GM10248 (cell line): ENCODE measurements around the gene KHK.

Source experiments
- CTCF ChIA-PET: fragments of 300-600 bp; sonication (Branson Sonifier 250); formaldehyde crosslinking; extraction: SDS; loops from one replicate; lab custom pipeline; 2021; ENCODE audit warnings: antibody characterized with exemption; lab: Yijun Ruan, JAX
- POLR2A ChIA-PET: fragments of 350-650 bp; sonication (Branson Sonifier 250); formaldehyde crosslinking; extraction: SDS; loops from one replicate; lab custom pipeline; 2020; ENCODE audit warnings: antibody characterized with exemption; lab: Yijun Ruan, JAX
- DNase-seq: peaks from one replicate; pipeline ENCODE4 v3.0.0; 2012; ENCODE audit errors: extremely low spot score
- CTCF ChIP-seq: IDR thresholded peaks from 2 replicates; pipeline ENCODE4 v1.5.1; 2012; ENCODE audit warnings: mild to moderate bottlenecking, low read depth; ENCODE audit errors: extremely low read depth, missing control alignments, control extremely low read depth

Gene KHK

GRCh38 chr2:27050281-27050995 lies 36.1 kb upstream of the KHK start:
- TF ChIP-seq CTCF: peak; percentile 7
- CTCF ChIA-PET: interaction anchor here (0.9 to 8.7 kb wide), 12 partner anchors 9 to 230 kb away, joined by 3 to 66 read pairs (median 6); partner anchors contain the start of genes OST4 and TMEM214

GRCh38 chr2:27050996-27051901 lies 35.3 kb upstream of the KHK start, which contains the start of gene AGBL5:
AGBL5 (plus strand) TSS chr2:27051668; CDS start chr2:27052959, 1,291 bp downstream.
- CTCF ChIA-PET: interaction anchor here (0.6 to 8.7 kb wide), 14 partner anchors 10 to 231 kb away, joined by 3 to 66 read pairs (median 6); partner anchors contain the start of genes OST4, TMEM214 and TRIM54
- no peak for TF ChIP-seq CTCF
- POLR2A ChIA-PET: interaction anchor here (1.0 to 3.5 kb wide), 14 partner anchors 8 to 1173 kb away, joined by 3 to 30 read pairs (median 4); partner anchors contain the start of genes ASXL2, MPV17, OST4 and PPM1G
- DNase-seq: peak; percentile 100

More at GRCh38 chr2:27050281-27050995, 36.1 kb upstream of the KHK start:
- POLR2A ChIA-PET: interaction anchor here (0.7 to 3.5 kb wide), 14 partner anchors 9 to 1172 kb away, joined by 3 to 30 read pairs (median 4); partner anchors contain the start of genes ASXL2, MPV17 and PPM1G
- DNase-seq: peak; percentile 85

GRCh38 chr2:27051902-27052645 lies 34.5 kb upstream of the KHK start:
- ChIA-PET CTCF (interaction anchor here (0.6 to 8.7 kb wide), 13 partner anchors 10 to 231 kb away, joined by 3 to 66 read pairs (median 7); partner anchors contain the start of genes KHK, OST4, TMEM214 and TRIM54), POLR2A (interaction anchor here (1.0 to 3.5 kb wide), 9 partner anchors 11 to 358 kb away, joined by 3 to 30 read pairs (median 4); partner anchors contain the start of genes MPV17, OST4 and PPM1G)
- no peak for TF ChIP-seq CTCF
- peak; percentile 39 for DNase-seq

GRCh38 chr2:27053321-27053720 lies 33.3 kb upstream of the KHK start:
- CTCF ChIA-PET: interaction anchor here (1.0 to 8.7 kb wide), 9 partner anchors 10 to 207 kb away, joined by 3 to 66 read pairs (median 4); partner anchors contain the start of genes KHK, OST4 and TMEM214

GRCh38 chr2:27053776-27054175 lies 32.8 kb upstream of the KHK start:
- no peak for TF ChIP-seq CTCF
- POLR2A ChIA-PET: no interaction called here
- CTCF ChIA-PET: interaction anchor here (1.0 to 2.0 kb wide), 7 partner anchors 11 to 208 kb away, joined by 3 to 6 read pairs (median 3); partner anchors contain the start of gene KHK
- no peak for DNase-seq

More at GRCh38 chr2:27053321-27053720, 33.3 kb upstream of the KHK start:
- POLR2A ChIA-PET: no interaction called here
- TF ChIP-seq CTCF: no peak
- DNase-seq: no peak
